Neural progenitor cell (in vitro differentiated cells): ENCODE measurements around the gene TNIK. TPM values are rescaled to one million over a fixed set of nuclear protein-coding genes. Genes with fewer than 3 reads are reported as not detected.

ENCODE experiments used
- DNase-seq: peaks from one replicate; pipeline ENCODE4 v3.0.0-alpha.2; 2016; ENCODE audit warnings: low spot score
- H2AFZ ChIP-seq: fragments of 200-600 bp; sonication (generic); replicated peaks from 2 replicates; pipeline ENCODE4 v1.6.1; 2016; ENCODE audit warnings: antibody characterized with exemption
- H3F3A ChIP-seq: fragments of 200-600 bp; sonication (generic); 2 replicates; pipeline ENCODE4 v1.6.1; 2016; ENCODE audit warnings: antibody characterized with exemption, low read depth
- H3K27ac ChIP-seq: fragments of 200-600 bp; sonication (generic); 2 replicates; pipeline ENCODE4 v1.5.1; 2016; ENCODE audit warnings: mild to moderate bottlenecking
- H3K27me3 ChIP-seq: fragments of 200-600 bp; sonication (generic); 2 replicates; pipeline ENCODE4 v1.6.1; 2016; ENCODE audit warnings: mild to moderate bottlenecking, moderate library complexity
- H3K36me3 ChIP-seq: fragments of 200-600 bp; sonication (generic); 2 replicates; pipeline ENCODE4 v1.5.1; 2016
- H3K4me1 ChIP-seq: fragments of 200-600 bp; sonication (generic); 2 replicates; pipeline ENCODE4 v1.6.1; 2016; ENCODE audit warnings: mixed run types
- H3K4me2 ChIP-seq: fragments of 200-600 bp; sonication (generic); 2 replicates; pipeline ENCODE4 v1.6.1; 2016
- H3K4me3 ChIP-seq: fragments of 200-600 bp; sonication (generic); 2 replicates; pipeline ENCODE4 v1.5.1; 2016
- H3K79me2 ChIP-seq: fragments of 200-600 bp; sonication (generic); 2 replicates; pipeline ENCODE4 v1.6.1; 2016; ENCODE audit warnings: low read depth
- H3K9ac ChIP-seq: fragments of 200-600 bp; sonication (generic); 2 replicates; pipeline ENCODE4 v1.6.1; 2016
- H3K9me3 ChIP-seq: fragments of 200-600 bp; sonication (generic); 2 replicates; pipeline ENCODE4 v1.5.1; 2016; ENCODE audit warnings: low read depth
- H4K20me1 ChIP-seq: fragments of 200-600 bp; sonication (generic); 2 replicates; pipeline ENCODE4 v1.6.1; 2016; ENCODE audit warnings: low read depth
- H3K27ac Mint-ChIP-seq: 3 replicates; pipeline ENCODE4 v1.8.0; 2021; ENCODE audit warnings: mixed read lengths
- H3K27me3 Mint-ChIP-seq: 2 replicates; pipeline ENCODE4 v1.8.0; 2022; ENCODE audit warnings: low read depth, mild to moderate bottlenecking, inconsistent platforms, moderate library complexity, mixed read lengths; ENCODE audit not compliant: insufficient read depth
- H3K36me3 Mint-ChIP-seq: 3 replicates; pipeline ENCODE4 v1.8.0; 2021; ENCODE audit warnings: mixed read lengths
- H3K4me1 Mint-ChIP-seq: 3 replicates; pipeline ENCODE4 v1.8.0; 2021; ENCODE audit warnings: mixed read lengths
- H3K4me3 Mint-ChIP-seq: 3 replicates; pipeline ENCODE4 v1.8.0; 2021; ENCODE audit warnings: mild to moderate bottlenecking, moderate library complexity, mixed read lengths
- H3K9me3 Mint-ChIP-seq: 3 replicates; pipeline ENCODE4 v1.8.0; 2020; ENCODE audit warnings: mixed read lengths
- CTCF ChIP-seq: fragments of 200-600 bp; sonication (generic); IDR thresholded peaks from 2 replicates; pipeline ENCODE4 v1.5.1; 2017; ENCODE audit warnings: antibody characterized with exemption, mild to moderate bottlenecking
- EZH2 ChIP-seq: fragments of 200-600 bp; sonication (generic); IDR thresholded peaks from 2 replicates; pipeline ENCODE4 v1.6.1; 2017; ENCODE audit warnings: antibody characterized with exemption, mild to moderate bottlenecking, moderate library complexity
- EZH2phosphoT487 ChIP-seq: fragments of 200-600 bp; sonication (generic); IDR thresholded peaks from 2 replicates; pipeline ENCODE4 v1.6.1; 2017; ENCODE audit warnings: antibody characterized with exemption
- total RNA-seq: library from RNA; depleted of rRNA; stranded (reverse); fragments of >200 nt; gene quantifications from 2 replicates; pipeline ENCODE4 v1.2.3, GENCODE V29; 2015; ENCODE audit warnings: low replicate concordance

TNIK gene
- total RNA-seq, 1 donor from 2014 or later: 3.0 TPM

GRCh38 chr3:171397089-171397488 lies 63.1 kb downstream of the TNIK start:
- TF ChIP-seq EZH2 (no peak), EZH2phosphoT487 (no peak), CTCF (no peak)
- Histone ChIP-seq H3K36me3 (no peaks in the 10 kb centered on the region), H3K9ac (no peak overlapping the region), H3K79me2 (no peaks in the 10 kb centered on the region), H3K4me1 (peaks cover 40% of the 10 kb centered on the region), H3K27me3 (no peaks in the 10 kb centered on the region), H3K9me3 (no peaks in the 10 kb centered on the region), H3K4me3 (no peak overlapping the region), H3F3A (peaks cover 12% of the 10 kb centered on the region), H3K27ac (no peak overlapping the region), H2AFZ (no peak overlapping the region), H4K20me1 (no peaks in the 10 kb centered on the region), H3K4me2 (no peak overlapping the region)
- peaks cover 56% of the 10 kb centered on the region for H3K4me1 Mint-ChIP-seq
- H3K4me3 Mint-ChIP-seq: no peak overlapping the region
- H3K36me3 Mint-ChIP-seq: peaks cover 4% of the 10 kb centered on the region
- peaks cover under 1% of the 10 kb centered on the region for H3K9me3 Mint-ChIP-seq
- DNase-seq: no peak
- H3K27me3 Mint-ChIP-seq: no peaks in the 10 kb centered on the region
- peak overlapping the region; percentile 12 for H3K27ac Mint-ChIP-seq

GRCh38 chr3:171396048-171396447 lies 64.2 kb downstream of the TNIK start:
- H3K27ac Mint-ChIP-seq: no peak overlapping the region
- H3K9me3 Mint-ChIP-seq: peaks cover 6% of the 10 kb centered on the region
- H3K27me3 Mint-ChIP-seq: no peaks in the 10 kb centered on the region
- H2AFZ ChIP-seq: no peak overlapping the region
- H3K4me1 ChIP-seq: peaks cover 40% of the 10 kb centered on the region
- H3K9me3 ChIP-seq: peaks cover 5% of the 10 kb centered on the region
- H3K4me3 ChIP-seq: no peak overlapping the region
- peaks cover 12% of the 10 kb centered on the region for H3F3A ChIP-seq
- H3K36me3 ChIP-seq: no peaks in the 10 kb centered on the region
- no peak overlapping the region for H3K4me3 Mint-ChIP-seq
- no peak for DNase-seq
- no peaks in the 10 kb centered on the region for H4K20me1 ChIP-seq
- H3K79me2 ChIP-seq: no peaks in the 10 kb centered on the region
- peaks cover 55% of the 10 kb centered on the region for H3K4me1 Mint-ChIP-seq
- TF ChIP-seq EZH2phosphoT487 (no peak), CTCF (no peak), EZH2 (no peak)
- H3K27ac ChIP-seq: no peak overlapping the region
- no peaks in the 10 kb centered on the region for H3K27me3 ChIP-seq
- peaks cover 7% of the 10 kb centered on the region for H3K36me3 Mint-ChIP-seq
- no peak overlapping the region for H3K9ac ChIP-seq
- H3K4me2 ChIP-seq: no peak overlapping the region

- H3K27ac Mint-ChIP-seq: peak overlapping the region; percentile 93
- Histone ChIP-seq H4K20me1 (no peaks in the 10 kb centered on the region), H2AFZ (peak overlapping the region; percentile 28), H3K36me3 (no peaks in the 10 kb centered on the region), H3K9ac (no peak overlapping the region), H3K79me2 (no peaks in the 10 kb centered on the region), H3F3A (peaks cover 12% of the 10 kb centered on the region), H3K9me3 (peaks cover 5% of the 10 kb centered on the region), H3K4me1 (peaks cover 48% of the 10 kb centered on the region), H3K27me3 (no peaks in the 10 kb centered on the region), H3K4me3 (no peak overlapping the region), H3K4me2 (peak overlapping the region; percentile 56), H3K27ac (peak overlapping the region; percentile 53)
- H3K36me3 Mint-ChIP-seq: peaks cover 10% of the 10 kb centered on the region
- no peaks in the 10 kb centered on the region for H3K27me3 Mint-ChIP-seq
- DNase-seq: peak; percentile 65
- no peak for TF ChIP-seq EZH2phosphoT487
- no peak for TF ChIP-seq EZH2
- TF ChIP-seq CTCF: no peak
- peaks cover 58% of the 10 kb centered on the region for H3K4me1 Mint-ChIP-seq
- H3K9me3 Mint-ChIP-seq: peaks cover 6% of the 10 kb centered on the region
- H3K4me3 Mint-ChIP-seq: peak overlapping the region; percentile 50
Observed at GRCh38 chr3:171393032-171393744, 67.0 kb downstream of the TNIK start.
